Smooth muscle cell of the brain vasculature (primary cell): ENCODE measurements around the gene BCAR3.
"Not testable (repeated sequence)": the region's sequence is repeated elsewhere in the genome, so short reads cannot be mapped to it uniquely, and the experiment has no call there.

Experiments
- DNase-seq: peaks from one replicate; pipeline ENCODE4 v3.0.0-alpha.2; 2012; ENCODE audit warnings: low read depth, low spot score

Gene BCAR3

GRCh38 chr1:93669369-93669768 lies 12.3 kb downstream of the BCAR3 start:
- DNase-seq: no peak

GRCh38 chr1:93668951-93669350 lies 12.7 kb downstream of the BCAR3 start:
- DNase-seq: no peak

GRCh38 chr1:93668121-93668520 lies 13.5 kb downstream of the BCAR3 start:
- DNase-seq: no peak

GRCh38 chr1:93667642-93668041 lies 14.0 kb downstream of the BCAR3 start:
- DNase-seq: no peak

- no peak for DNase-seq
These were observed 14.8 kb downstream of the BCAR3 start for GRCh38 chr1:93666613-93667384.

- DNase-seq: no peak
These were observed 16.6 kb downstream of the BCAR3 start for GRCh38 chr1:93665015-93665414.

GRCh38 chr1:93663208-93663614 lies 18.4 kb downstream of the BCAR3 start:
- no peak for DNase-seq

GRCh38 chr1:93662481-93663207 lies 19.0 kb downstream of the BCAR3 start:
- DNase-seq: no peak

GRCh38 chr1:93661829-93662474 lies 19.7 kb downstream of the BCAR3 start:
- DNase-seq: no peak

GRCh38 chr1:93661341-93661740 lies 20.3 kb downstream of the BCAR3 start:
- DNase-seq: not testable (repeated sequence)

GRCh38 chr1:93659822-93660503 lies 21.7 kb downstream of the BCAR3 start:
- DNase-seq: no peak

GRCh38 chr1:93658188-93658587 lies 23.4 kb downstream of the BCAR3 start:
- no peak for DNase-seq

GRCh38 chr1:93656491-93656890 lies 25.1 kb downstream of the BCAR3 start:
- no peak for DNase-seq

- no peak for DNase-seq
These were observed 28.0 kb downstream of the BCAR3 start for GRCh38 chr1:93653656-93654055.

- no peak for DNase-seq
These were observed 29.2 kb downstream of the BCAR3 start for GRCh38 chr1:93652323-93652949.

GRCh38 chr1:93651695-93652094 lies 29.9 kb downstream of the BCAR3 start:
- DNase-seq: no peak

GRCh38 chr1:93650159-93650558 lies 31.5 kb downstream of the BCAR3 start:
- not testable (repeated sequence) for DNase-seq

- no peak for DNase-seq
These were observed 32.4 kb downstream of the BCAR3 start for GRCh38 chr1:93649231-93649630.

- no peak for DNase-seq
These were observed 33.0 kb downstream of the BCAR3 start for GRCh38 chr1:93648656-93649055.

- DNase-seq: no peak
These were observed 40.1 kb downstream of the BCAR3 start for GRCh38 chr1:93641527-93641926.

GRCh38 chr1:93640656-93641440 lies 40.8 kb downstream of the BCAR3 start:
- DNase-seq: no peak
